Small intestine (tissue), 7 donors: ENCODE measurements around the gene CDK4. TPM values are rescaled to one million over a fixed set of nuclear protein-coding genes. Genes with fewer than 3 reads are reported as not detected.

Experiments
- DNase-seq, 2 donors: peaks; one replicate each; pipeline versions ENCODE4 v3.0.0 to v3.0.0-alpha.2; 2013
- FAIRE-seq: peaks from 2 replicates; lab custom pipeline; 2012; peaks lifted over from hg19 to GRCh38; lab: Jason Lieb, UNC
- H3K27ac ChIP-seq, 3 donors: one replicate each; pipeline ENCODE4 v1.5.1; 2013; ENCODE audit warnings: low read length in 2 of 3, mild to moderate bottlenecking in 2 of 3, control low read depth in 1 of 3, inconsistent platforms in 1 of 3, low read depth in 1 of 3, moderate library complexity in 1 of 3
- H3K27me3 ChIP-seq, 3 donors: one replicate each; pipeline ENCODE4 v1.6.1; 2013; ENCODE audit warnings: low read length in 3 of 3, inconsistent platforms in 1 of 3; ENCODE audit not compliant: control insufficient read depth in 3 of 3, insufficient read depth in 3 of 3
- H3K36me3 ChIP-seq, 3 donors: one replicate each; pipeline ENCODE4 v1.6.1; 2013; ENCODE audit warnings: low read length in 3 of 3, inconsistent platforms in 1 of 3, low read depth in 1 of 3, mild to moderate bottlenecking in 1 of 3, moderate library complexity in 1 of 3; ENCODE audit not compliant: control insufficient read depth in 3 of 3, insufficient read depth in 2 of 3
- H3K4me1 ChIP-seq, 3 donors: one replicate each; pipeline ENCODE4 v1.6.1; 2013; ENCODE audit warnings: low read length in 2 of 3, inconsistent platforms in 1 of 3, low read depth in 1 of 3, mild to moderate bottlenecking in 1 of 3, moderate library complexity in 1 of 3; ENCODE audit not compliant: control insufficient read depth in 3 of 3, insufficient read depth in 2 of 3
- H3K4me3 ChIP-seq, 3 donors: one replicate each; pipeline ENCODE4 v1.5.1; 2013; ENCODE audit warnings: low read length in 3 of 3, control low read depth in 1 of 3, inconsistent platforms in 1 of 3, low read depth in 1 of 3, mild to moderate bottlenecking in 1 of 3, moderate library complexity in 1 of 3
- H3K9me3 ChIP-seq, 2 donors: one replicate each; pipeline ENCODE4 v1.6.1; 2013; ENCODE audit warnings: low read depth in 1 of 2, low read length in 1 of 2; ENCODE audit not compliant: control insufficient read depth in 2 of 2, insufficient read depth in 1 of 2
- WGBS, 3 donors: extraction: QIAGEN DNeasy Blood & Tissue Kit; methylation state at CpG; one replicate each; pipeline ENCODE4 v1.1.7; 2013; 5-methylcytosine and 5-hydroxymethylcytosine counted together
- polyA plus RNA-seq, 4 donors: library from polyadenylated mRNA; stranded (reverse) in 3 of 4; unstranded in 1 of 4; fragments of 200-250 nt in 3 of 4; fragments of 120-200 nt in 1 of 4; gene quantifications; one replicate each; pipeline versions ENCODE4 v1.2.1 to v1.2.3, GENCODE V29; 2013
- donor health status: healthy with polysubstance abuse.
- donor health status: control.
- donor health status: control.
- donor health status: Bipolar disorder and iron deficiency.
- donor health status: healthy.

CDK4 gene
- polyA plus RNA-seq, 4 donors: 13.2 to 225 (median 70.2) TPM

GRCh38 chr12:57771236-57771872, 19.2 kb upstream of the CDK4 start:
- 3 to 4% (median 3%) methylated on average over 16 of the region's 16 CpGs for WGBS, 3 donors
- Histone ChIP-seq H3K27me3 (peaks cover 3 to 14% (median 3%) of the 10 kb centered on the region in 3 donors), H3K36me3 (peaks cover 0 to 25% (median 0%) of the 10 kb centered on the region in 3 donors), H3K4me3 (peak overlapping the region; percentile 62 to 96 (median 83)), H3K9me3 (no peaks in the 10 kb centered on the region), H3K4me1 (peaks cover 0 to 20% (median 4%) of the 10 kb centered on the region in 3 donors), H3K27ac (peak overlapping the region in 2 of 3 donors; percentile 96 to 98)
- DNase-seq (peak in 1 of 2 donors; percentile 76), FAIRE-seq (no peak)

GRCh38 chr12:57770734-57771133, 18.6 kb upstream of the CDK4 start:
- H3K4me1 ChIP-seq: peaks cover 0 to 26% (median 9%) of the 10 kb centered on the region in 3 donors
- no peak for FAIRE-seq
- H3K27me3 ChIP-seq: peaks cover 3 to 20% (median 3%) of the 10 kb centered on the region in 3 donors
- DNase-seq: no peak
- no peaks in the 10 kb centered on the region for H3K9me3 ChIP-seq
- 78 to 86% (median 85%) methylated on average over 4 of the region's 4 CpGs for WGBS, 3 donors
- H3K36me3 ChIP-seq: peaks cover 0 to 23% (median 0%) of the 10 kb centered on the region in 3 donors
- H3K4me3 ChIP-seq: no peak overlapping the region
- H3K27ac ChIP-seq: no peak overlapping the region

GRCh38 chr12:57769594-57769993, 17.5 kb upstream of the CDK4 start:
- H3K4me1 ChIP-seq: peaks cover 2 to 35% (median 9%) of the 10 kb centered on the region in 3 donors
- WGBS, 3 donors: 97 to 99% (median 98%) methylated on average over 11 of the region's 11 CpGs
- no peak overlapping the region for H3K27ac ChIP-seq
- H3K4me3 ChIP-seq: no peak overlapping the region
- H3K9me3 ChIP-seq: no peaks in the 10 kb centered on the region
- peaks cover 0 to 23% (median 0%) of the 10 kb centered on the region in 3 donors for H3K36me3 ChIP-seq
- no peak for DNase-seq
- FAIRE-seq: no peak
- H3K27me3 ChIP-seq: peaks cover 3 to 32% (median 3%) of the 10 kb centered on the region in 3 donors

- Histone ChIP-seq H3K27me3 (peaks cover 3 to 45% (median 10%) of the 10 kb centered on the region in 3 donors), H3K9me3 (no peaks in the 10 kb centered on the region), H3K4me1 (peaks cover 2 to 40% (median 9%) of the 10 kb centered on the region in 3 donors), H3K36me3 (peaks cover 0 to 23% (median 0%) of the 10 kb centered on the region in 3 donors), H3K27ac (no peak overlapping the region), H3K4me3 (no peak overlapping the region)
- DNase-seq: no peak
- FAIRE-seq: no peak
- WGBS, 3 donors: 92 to 93% (median 92%) methylated on average over 3 of the region's 3 CpGs
Observed at GRCh38 chr12:57767876-57768275, 15.8 kb upstream of the CDK4 start.

- Histone ChIP-seq H3K36me3 (peaks cover 0 to 23% (median 0%) of the 10 kb centered on the region in 3 donors), H3K4me3 (no peak overlapping the region), H3K27ac (no peak overlapping the region), H3K4me1 (peaks cover 2 to 40% (median 9%) of the 10 kb centered on the region in 3 donors), H3K9me3 (no peaks in the 10 kb centered on the region), H3K27me3 (peaks cover 3 to 45% (median 10%) of the 10 kb centered on the region in 3 donors)
- no peak for DNase-seq
- FAIRE-seq: no peak
Observed at GRCh38 chr12:57767305-57767698, 15.2 kb upstream of the CDK4 start.

- Histone ChIP-seq H3K4me1 (peaks cover 2 to 40% (median 9%) of the 10 kb centered on the region in 3 donors), H3K36me3 (peaks cover 0 to 27% (median 0%) of the 10 kb centered on the region in 3 donors), H3K27ac (no peak within 1 kb of the TSS), H3K9me3 (no peaks in the 10 kb centered on the region), H3K4me3 (peak within 1 kb of the TSS in 2 of 3 donors; percentile 34 to 51), H3K27me3 (peaks cover 3 to 45% (median 10%) of the 10 kb centered on the region in 3 donors)
- FAIRE-seq (no peak), DNase-seq (no peak)
- 6 to 8% (median 7%) methylated on average over 35 to 38 of the region's 38 CpGs for WGBS, 3 donors
Observed at GRCh38 chr12:57766464-57767304, 14.6 kb upstream of the CDK4 start, which contains the start of gene CYP27B1. CYP27B1 (minus strand) TSS chr12:57767078; CDS start chr12:57767041, 37 bp downstream.

- Histone ChIP-seq H3K4me1 (peaks cover 2 to 32% (median 5%) of the 10 kb centered on the region in 3 donors), H3K27ac (no peak overlapping the region), H3K4me3 (peak overlapping the region in 2 of 3 donors; percentile 34 to 51), H3K9me3 (no peaks in the 10 kb centered on the region), H3K27me3 (peaks cover 3 to 45% (median 10%) of the 10 kb centered on the region in 3 donors), H3K36me3 (peaks cover 0 to 29% (median 0%) of the 10 kb centered on the region in 3 donors)
- no peak for DNase-seq
- 1 to 4% (median 3%) methylated on average over 39 to 40 of the region's 40 CpGs for WGBS, 3 donors
- FAIRE-seq: no peak
Observed at GRCh38 chr12:57765698-57766463, 13.8 kb upstream of the CDK4 start.
